GM18519 (cell line): ENCODE data around the gene KDM1B.
"Not testable (repeated sequence)": the region's sequence is repeated elsewhere in the genome, so short reads cannot be mapped to it uniquely, and the experiment has no call there.

ENCODE experiments used
- ATAC-seq: cut with Tn5 transposase; IDR thresholded peaks from one replicate; pipeline ENCODE4 v1.9.1; 2021; ENCODE audit warnings: mild to moderate bottlenecking, moderate library complexity; ENCODE audit not compliant: unreplicated experiment, low FRiP score

The KDM1B gene

DNA sequence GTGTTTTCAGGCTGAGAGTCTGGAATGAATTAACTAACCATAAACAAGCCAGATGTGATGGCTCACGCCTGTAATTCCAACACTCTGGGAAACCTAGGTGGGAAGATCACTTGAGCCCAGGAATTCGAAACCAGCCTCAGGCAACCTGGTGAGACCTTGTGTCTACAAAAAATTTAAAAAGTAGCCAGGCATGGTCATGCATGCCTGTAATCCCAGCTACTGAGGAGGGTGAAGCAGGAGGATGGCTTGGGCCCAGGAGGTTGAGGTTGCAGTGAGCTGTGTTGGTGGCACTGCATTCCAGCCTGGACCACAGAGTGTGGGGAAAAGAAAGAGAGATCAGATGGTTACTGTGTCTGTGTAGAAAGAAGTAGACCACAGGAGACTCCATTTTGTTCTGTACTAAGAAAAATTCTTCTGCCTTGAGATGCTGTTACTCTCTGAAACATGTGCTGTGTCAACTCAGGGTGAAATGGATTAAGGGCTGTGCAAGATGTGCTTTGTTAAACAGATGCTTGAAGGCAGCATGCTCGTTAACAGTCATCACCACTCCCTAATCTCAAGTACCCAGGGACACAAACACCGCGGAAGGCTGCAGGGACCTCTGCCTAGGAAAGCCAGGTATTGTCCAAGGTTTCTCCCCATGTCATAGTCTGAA is 71.4 kb downstream of the KDM1B start:
- ATAC-seq = not testable (repeated sequence)

DNA sequence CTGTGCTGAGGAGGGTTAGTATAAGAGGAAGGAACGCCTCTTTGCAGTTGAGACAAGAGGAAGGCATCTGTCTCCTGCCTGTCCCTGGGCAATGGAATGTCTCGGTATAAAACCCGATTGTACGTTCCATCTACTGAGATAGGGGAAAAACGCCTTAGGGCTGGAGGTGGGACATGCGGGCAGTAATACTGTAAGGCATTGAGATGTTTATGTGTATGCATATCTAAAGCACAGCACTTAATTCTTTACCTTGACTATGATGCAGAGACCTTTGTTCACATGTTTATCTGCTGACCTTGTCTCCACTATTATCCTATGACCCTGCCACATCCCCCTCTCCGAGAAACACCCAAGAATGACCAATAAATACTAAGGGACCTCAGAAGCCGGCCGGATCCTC is 71.9 kb downstream of the KDM1B start:
- not testable (repeated sequence) for ATAC-seq

GRCh38 chr6:18228590-18228989 is 73.4 kb downstream of the KDM1B start:
- not testable (repeated sequence) for ATAC-seq

DNA sequence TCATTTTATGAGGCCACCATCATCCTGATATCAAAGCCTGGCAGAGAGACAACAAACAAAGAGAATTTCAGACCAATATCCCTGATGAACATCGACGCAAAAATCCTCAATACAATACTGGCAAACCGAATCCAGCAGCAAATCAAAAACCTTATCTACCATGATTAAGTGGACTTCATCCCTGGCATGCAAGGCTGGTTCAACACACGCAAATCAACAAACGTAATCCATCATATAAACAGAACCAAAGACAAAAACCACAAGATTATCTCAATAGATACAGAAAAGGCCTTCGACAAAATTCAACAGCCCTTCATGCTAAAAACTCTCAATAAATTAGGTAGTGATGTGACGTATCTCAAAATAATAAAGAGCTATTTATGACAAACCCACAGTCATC is 76.6 kb downstream of the KDM1B start:
- not testable (repeated sequence) for ATAC-seq

DNA sequence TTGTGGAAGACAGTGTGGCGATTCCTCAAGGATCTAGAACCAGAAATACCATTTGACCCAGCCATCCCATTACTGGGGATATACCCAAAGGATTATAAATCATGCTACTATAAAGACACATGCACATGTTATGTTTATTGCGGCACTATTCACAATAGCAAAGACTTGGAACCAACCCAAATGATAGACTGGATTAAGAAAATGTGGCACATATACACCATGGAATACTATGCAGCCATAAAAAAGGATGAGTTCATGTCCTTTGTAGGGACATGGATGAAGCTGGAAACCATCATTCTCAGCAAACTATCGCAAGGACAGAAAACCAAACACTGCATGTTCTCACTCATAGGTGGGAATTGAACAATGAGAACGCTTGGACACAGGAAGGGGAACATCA is 78.5 kb downstream of the KDM1B start:
- ATAC-seq = not testable (repeated sequence)

GRCh38 chr6:18234564-18234963 is 79.3 kb downstream of the KDM1B start:
- no peak for ATAC-seq

DNA sequence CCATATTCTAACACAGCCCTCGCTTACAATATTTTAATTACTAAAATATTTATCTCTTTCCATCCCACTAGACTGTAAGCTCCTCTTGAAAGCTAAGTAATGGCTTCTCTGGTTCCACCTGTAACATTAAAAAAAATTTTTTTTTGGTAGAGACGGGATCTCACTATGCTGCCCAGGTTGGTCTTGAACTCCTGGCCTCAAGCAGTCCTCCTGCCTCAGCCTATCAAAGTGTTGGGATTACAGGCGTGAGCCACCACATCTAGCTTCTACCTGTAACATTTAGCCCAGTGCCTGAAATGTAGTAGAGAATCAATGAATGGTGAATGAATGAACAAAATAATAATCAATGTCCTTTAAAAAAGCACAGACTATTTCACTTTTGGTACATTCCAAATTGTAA is 80.3 kb downstream of the KDM1B start:
- no peak for ATAC-seq

DNA sequence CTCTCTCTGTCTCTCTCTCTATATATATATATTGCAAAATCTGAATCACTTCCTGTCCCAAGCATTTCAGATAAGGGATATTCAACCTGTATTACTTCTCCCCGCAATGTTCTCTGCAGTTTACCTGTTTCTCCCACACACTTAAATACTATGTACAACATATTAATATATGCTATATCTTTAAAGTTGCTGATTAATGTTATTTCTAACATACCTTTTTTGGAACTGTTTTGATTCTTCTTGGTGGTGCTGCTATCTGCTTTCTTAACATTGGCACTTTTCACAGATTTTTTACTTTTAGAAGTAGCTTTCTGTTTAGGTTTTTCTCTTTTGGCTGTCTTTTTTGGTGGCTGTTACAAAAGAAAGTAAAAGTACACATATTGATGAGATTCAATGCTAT is 81.9 kb downstream of the KDM1B start:
- ATAC-seq = no peak

GRCh38 chr6:18240230-18240629 is 85.0 kb downstream of the KDM1B start:
- ATAC-seq = no peak

DNA sequence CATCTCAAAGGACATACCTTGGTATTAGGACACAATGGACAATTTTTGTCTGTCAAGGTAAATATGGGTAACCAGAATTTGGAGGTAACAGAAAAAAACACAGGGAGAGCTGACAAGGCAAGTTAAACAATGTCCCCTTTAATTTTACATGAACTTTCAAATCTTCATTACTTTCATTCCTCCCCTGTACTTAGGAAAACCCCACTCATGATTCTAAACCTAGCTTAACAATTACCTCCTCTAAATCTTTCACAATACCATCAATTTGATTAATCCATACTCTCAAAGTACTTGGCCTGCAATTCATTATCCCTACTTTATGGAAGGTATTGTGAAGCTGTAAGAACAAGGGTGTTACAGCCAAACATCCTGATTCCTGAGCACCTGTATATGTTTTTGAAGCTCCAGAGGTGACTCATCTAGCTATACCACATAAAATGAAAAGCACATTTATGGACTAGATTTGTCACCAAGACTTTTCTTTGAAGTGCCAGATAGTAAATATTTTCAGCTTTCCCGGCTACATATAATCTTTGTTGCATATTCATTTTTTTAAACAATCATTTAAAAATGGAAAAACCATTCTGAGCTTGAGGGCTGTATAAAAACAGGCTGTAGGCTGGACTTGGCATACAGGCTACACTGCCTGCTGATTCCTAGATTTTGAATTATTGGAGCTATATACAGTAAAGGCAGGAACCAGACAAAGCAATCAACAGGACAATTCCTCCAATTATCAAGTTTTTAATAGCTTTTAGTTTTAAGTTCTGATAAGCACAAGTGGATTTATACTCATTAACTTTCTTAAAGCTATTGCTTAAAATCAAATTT is 86.2 kb downstream of the KDM1B start:
- no peak for ATAC-seq

DNA sequence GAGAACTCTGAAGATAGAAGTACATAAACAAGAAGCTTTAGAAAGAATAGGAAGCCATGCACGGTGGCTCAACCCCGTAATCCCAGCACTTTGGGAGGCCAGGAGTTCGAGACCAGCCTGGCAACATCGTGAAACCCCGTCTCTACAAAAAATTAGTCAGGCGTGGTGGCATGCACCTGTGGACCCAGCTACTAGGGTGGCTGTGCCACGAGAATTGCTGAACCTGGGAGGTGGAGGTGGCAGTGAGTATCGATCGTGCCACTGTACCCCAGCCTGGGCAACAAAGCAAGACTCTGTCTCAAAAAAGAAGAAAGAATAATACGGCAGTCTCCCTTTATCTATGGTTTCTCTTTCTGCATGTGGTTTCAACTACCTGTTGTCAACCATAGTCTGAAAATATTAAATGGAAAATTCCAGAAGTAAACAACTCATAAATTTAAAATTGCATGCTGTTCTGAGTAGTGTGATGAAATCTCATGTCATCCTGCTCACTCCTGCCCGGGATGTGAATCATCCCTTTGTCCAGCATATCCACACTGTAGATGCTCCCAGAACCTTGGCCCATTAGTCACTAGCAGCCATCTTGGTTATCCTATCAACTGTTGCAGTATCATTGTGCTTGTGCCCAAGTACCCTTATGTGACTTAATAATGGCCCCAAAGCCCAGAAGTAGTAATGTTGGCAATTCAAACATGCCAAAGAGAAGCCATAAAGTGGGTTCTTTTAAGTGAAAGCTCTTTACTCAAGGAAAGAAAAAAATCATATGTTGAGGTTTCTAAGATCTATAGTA is 87.0 kb downstream of the KDM1B start:
- no peak for ATAC-seq

DNA sequence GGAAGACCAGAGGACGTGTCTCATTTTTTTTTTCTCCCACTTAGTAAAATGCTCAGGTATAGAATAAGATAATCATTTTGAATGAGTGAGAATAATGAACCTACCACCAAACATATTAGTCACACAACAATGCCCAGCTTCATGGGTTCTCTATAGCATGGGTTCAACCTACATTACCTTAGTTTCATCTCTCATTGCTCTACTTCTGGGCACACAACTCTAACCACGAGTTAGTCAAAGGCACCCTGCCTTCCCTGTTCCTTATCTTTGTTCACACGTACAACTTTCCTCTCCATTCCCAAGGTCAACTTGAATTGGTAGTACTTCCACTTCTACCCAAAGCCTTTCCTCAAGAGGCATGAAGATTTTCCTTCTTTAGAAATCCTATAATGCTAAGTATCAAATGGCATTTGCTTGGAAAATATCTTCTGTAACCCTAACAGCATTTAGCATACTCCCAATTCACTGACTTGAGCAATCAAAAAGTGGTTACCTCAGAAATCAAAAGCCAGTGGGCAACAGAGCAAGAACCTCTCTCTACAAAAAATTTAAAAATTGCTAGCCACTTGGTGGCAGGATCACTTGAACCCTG is 88.2 kb downstream of the KDM1B start:
- no peak for ATAC-seq

- no peak for ATAC-seq
These were observed 89.0 kb downstream of the KDM1B start for GRCh38 chr6:18244251-18244650.

GRCh38 chr6:18245079-18245478 is 89.9 kb downstream of the KDM1B start:
- ATAC-seq = no peak

GRCh38 chr6:18245642-18246041 is 90.4 kb downstream of the KDM1B start:
- peak; percentile 34 for ATAC-seq

DNA sequence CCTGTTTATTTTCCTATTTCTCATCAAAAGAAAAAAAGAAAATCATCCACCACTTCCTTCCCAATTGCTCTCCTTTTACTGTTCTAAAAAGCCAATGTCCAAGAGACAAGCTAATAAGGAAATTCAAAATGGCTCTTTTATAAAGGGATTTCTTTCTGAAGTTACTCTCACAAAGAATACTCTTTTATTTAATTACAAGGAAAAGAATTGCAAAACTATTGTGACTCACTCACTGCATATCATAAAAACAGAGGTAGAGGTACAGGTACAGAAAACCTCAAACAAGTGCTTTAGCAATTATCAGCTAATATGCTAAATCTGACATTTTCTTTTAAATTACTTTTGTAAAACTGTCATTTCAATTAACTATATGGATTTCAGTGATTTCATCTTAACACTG is 91.0 kb downstream of the KDM1B start:
- no peak for ATAC-seq

- ATAC-seq = no peak
These were observed 91.8 kb downstream of the KDM1B start for GRCh38 chr6:18247002-18247401.

GRCh38 chr6:18248698-18249097 is 93.5 kb downstream of the KDM1B start:
- ATAC-seq = no peak

DNA sequence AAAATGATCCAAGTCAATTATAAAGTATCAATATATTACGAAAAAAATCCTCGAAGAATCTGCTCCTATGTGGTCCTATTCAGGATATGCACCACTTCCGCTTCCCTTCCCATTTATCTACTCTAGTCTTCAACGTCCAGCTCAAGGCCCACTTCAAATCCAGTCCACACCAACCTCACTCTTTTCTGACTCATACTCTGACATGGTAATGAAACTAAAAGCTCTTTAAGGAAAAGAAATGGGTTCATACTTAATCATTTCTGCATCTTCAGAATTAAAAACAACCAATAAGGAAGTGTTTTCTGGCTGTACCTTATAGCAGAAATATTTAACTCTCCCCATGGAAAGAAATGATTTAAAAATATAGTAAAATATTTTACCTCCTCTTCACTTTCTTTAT is 94.0 kb downstream of the KDM1B start:
- ATAC-seq = no peak

GRCh38 chr6:18253635-18254034 is 98.4 kb downstream of the KDM1B start:
- no peak for ATAC-seq

- no peak for ATAC-seq
These were observed 99.6 kb downstream of the KDM1B start for GRCh38 chr6:18254793-18255192.
